Stimulated activated CD4-positive, alpha-beta T cell treated with anti-CD3 and anti-CD28 coated beads, Interleukin-12 subunit alpha, Interleukin-12 subunit beta, amount 100 ng/mL, for 48 hours (primary cell): Measurements from ENCODE around the gene NAGA.
"Not testable (repeated sequence)": the region's sequence is repeated elsewhere in the genome, so short reads cannot be mapped to it uniquely, and the experiment has no call there.

Experiments used
- DNase-seq, 3 donors: peaks; one replicate each; pipeline ENCODE4 v3.0.0-alpha.2; 2020; ENCODE audit warnings: low read depth in 2 of 3, low spot score in 1 of 3

Gene NAGA

DNA sequence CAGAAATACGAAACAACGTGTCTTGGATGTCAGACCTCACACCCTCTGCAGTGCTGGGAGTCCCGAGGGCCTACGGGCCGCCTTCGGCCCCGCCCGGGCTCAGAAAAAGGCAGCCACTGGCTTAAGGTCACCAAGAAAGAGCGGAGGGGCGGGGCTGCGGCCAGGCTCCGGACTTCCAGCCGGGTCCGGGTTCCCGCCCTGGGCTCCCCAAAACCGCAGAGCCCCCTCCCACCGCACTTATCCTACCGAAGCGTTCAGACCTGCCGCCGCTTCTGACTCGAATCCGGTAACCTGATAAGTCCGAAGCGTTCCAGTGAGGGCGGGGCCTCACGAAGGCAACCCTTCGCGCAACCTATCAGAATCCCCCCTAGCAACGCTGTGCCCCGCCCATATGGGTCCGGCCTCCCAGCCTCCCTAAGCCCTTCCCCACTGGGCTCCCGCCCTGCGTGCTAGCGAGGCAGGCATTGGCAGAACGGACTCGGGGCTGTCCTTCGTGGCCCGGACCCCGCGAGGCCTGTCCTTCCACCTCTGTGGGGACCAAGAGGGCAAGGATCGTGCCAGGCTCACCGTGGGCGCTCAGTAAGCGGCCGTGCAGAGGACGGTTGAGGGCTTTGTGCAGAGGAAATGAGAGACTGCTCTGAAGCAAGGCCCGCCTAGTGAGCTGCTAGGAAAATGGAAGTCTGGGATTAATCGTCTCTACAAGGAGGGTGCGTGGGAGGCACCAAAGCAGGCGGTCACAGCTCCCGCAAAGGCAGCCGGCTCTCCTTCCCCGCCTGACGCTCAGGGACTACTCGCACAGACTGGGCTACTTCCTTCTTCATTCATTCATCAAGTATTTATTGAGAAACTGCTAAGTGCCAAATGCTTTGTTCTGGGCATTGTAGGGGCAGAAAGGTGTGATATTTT is at the start of gene NAGA:
TSS of gene NAGA (minus strand) at position 296 of the 906 bp plus-strand sequence. CDS start 515 bp downstream, outside the sequence.
- peak; percentile 85 to 96 (median 90) for DNase-seq

DNA sequence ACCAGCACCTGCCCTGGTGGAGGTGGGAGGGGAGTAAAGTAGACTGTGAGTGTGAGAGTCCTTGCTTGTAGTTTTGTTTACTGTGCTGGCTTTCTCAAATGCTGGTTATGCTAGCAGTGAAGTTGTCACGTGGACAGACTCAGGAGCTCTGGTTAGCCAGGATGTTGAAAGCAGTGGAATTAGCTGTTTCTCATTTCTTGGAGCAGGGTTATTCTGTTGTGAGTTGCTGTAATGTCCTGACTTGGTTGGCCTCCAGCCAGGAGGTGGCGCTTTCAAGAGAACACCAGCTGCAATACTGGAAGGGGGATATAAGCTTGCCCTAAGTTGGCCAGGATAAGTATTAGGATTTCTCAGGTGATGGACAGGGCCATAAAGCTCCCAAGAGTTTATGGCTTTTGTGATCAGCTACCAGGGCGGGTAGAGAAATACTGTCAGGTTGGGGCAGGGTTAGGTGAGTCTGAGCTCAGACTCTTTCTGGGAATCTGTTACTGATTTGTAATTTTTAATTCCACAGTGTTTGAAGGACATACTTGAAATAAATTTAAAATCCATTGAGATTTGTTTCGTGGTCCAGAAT is 46.3 kb upstream of the NAGA start:
- DNase-seq: no peak

DNA sequence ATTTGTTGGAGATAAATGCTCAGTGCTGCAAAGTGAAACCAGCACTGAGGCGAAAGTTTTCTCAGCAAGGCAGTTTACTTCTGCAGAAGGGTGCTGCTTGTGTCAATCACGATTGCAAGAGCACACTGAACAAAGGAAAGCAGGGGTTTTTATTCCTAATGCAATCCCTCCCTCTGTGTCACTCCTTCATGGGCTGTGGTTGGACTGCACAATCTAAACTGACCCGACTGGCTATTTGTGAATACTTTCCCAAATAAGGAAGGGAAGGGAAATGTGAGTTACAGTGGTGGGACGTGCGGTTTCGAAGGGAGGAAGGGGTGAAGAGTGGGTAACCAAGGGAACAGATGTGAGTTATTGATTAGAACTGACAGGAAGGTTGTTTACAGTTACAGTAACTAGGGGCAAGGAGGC is 44.8 kb upstream of the NAGA start:
- not testable (repeated sequence) for DNase-seq

DNA sequence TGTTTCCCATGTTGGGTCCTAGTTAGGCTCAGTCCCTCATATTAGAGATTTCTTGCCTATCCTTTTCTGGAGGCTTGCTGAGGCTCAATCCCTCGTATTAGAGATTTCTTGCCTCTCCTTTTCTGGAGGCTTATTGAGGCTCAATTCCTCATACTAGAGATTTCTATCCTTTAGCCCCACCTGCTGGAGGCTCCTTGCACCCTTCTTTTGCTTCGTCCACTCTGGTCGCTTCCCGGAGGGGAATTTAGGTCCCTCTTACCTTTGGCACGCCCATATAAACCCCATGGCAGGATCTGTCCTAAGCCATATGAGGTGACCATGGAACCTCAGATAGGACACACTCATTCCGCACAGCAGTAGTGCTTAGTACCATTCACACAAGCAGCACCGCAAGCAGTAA is 44.1 kb upstream of the NAGA start:
- DNase-seq: no peak

DNA sequence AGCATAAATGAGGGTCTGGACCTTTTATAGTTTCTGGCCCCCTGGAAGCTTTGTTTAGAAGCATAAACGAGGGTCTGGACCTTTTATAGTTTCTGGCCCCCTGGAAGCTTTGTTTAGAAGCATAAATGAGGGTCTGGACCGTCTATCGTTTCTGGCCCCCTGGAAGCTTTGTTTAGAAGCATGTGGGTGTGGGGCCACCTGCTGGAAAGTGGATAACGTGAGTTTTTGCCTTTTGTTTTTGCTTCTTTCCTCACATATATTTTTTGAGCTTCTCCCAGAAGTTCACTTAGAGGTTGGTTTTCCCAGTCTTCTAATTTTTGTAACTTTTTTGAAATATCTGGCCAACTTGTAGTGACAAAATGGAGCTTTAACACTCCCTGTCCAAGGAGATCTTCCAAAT is 42.2 kb upstream of the NAGA start:
- not testable (repeated sequence) for DNase-seq

DNA sequence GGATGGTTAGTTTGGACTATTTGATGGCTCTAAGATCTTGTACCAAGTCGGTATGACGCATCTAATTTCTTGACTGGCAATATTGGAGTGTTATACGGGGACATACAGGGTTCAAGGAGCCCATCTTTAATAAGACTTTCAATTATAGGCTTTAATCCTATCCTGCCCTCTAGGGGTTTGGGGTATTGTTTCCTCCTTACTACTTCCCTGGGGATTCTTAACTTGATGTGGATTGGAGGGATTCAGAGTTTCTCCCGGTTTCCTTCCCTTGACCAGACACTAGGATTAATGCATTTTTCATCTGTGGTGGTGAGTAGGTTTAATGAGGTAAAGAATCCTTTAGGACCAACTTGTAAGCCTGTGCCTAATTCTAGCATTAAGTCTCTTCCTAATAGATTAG is 41.2 kb upstream of the NAGA start:
- no peak for DNase-seq

DNA sequence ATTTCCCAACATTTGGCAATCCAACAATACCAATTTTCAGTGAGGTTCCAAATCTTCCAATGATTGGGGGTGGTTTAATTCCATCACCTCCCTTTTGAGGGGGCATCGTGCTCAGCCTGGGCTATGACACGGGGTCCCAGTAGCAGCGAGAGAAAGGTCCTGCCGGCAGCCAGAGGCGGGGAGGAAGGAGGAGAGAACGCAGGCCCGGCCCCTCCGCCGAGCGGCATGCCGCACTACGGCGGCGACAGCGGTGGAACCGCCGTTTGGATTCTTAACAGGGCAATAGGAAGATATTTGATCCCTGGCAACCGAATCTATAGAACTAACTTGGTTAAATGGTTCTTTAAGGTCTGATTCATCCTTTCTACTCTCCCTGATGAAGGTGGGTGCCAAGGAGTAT is 38.2 kb upstream of the NAGA start:
- no peak for DNase-seq

DNA sequence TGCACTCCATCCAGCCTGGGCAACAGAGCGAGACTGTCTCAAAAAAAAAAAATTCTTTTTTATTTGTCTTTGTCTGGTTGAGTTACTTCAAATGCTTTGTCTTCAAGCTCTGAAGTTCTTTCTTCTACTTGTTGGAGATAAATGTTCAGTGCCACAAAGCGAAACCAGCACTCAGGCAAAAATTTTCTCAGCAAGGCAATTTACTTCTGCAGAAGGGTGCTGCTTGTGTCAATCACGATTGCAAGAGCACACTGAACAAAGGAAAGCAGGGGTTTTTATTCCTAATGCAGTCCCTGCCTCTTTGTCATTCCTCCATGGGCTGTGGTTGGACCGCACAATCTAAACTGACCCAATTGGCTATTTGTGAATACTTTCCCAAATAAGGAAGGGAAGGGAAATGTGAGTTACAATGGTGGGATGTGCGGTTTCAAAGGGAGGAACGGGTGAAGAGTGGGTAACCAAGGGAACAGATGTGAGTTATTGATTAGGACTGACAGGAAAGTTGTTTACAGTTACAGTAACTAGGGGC is 33.8 kb upstream of the NAGA start:
- DNase-seq: not testable (repeated sequence)

DNA sequence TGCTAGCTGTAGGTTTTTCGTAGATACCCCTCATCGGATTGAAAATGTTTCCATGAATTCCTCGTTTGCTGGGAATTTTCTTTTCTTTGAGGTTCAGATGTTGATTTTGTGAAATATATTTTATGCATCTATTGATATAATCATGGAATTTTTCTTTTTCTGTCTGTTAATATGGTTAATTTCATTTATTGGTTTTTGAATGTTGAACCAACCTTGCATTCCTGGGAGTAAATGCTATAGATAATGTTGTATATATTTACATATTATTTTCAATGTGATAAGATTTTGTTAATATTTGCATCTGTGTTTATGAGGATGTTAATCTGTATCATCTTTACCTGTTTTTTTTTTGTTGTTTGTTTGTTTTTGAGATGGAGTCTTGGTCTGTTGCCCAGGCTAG is 30.6 kb upstream of the NAGA start:
- DNase-seq: no peak

DNA sequence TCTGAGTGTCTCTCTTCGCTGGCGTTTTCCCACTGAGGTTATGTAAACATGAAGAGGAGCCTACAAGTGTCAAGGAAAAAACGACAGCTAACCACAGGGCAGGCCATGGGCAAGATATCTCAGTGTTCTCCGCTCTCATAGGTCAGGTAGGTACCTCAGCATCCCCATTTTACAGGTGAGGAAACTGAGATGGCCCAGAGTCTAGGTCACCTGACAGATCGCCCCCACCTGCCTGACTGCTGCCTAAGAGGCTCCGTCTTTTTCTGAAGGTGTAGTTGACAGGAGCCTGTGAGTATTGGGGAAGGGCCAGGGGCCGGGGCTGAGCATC is 20.8 kb upstream of the NAGA start:
- no peak for DNase-seq

DNA sequence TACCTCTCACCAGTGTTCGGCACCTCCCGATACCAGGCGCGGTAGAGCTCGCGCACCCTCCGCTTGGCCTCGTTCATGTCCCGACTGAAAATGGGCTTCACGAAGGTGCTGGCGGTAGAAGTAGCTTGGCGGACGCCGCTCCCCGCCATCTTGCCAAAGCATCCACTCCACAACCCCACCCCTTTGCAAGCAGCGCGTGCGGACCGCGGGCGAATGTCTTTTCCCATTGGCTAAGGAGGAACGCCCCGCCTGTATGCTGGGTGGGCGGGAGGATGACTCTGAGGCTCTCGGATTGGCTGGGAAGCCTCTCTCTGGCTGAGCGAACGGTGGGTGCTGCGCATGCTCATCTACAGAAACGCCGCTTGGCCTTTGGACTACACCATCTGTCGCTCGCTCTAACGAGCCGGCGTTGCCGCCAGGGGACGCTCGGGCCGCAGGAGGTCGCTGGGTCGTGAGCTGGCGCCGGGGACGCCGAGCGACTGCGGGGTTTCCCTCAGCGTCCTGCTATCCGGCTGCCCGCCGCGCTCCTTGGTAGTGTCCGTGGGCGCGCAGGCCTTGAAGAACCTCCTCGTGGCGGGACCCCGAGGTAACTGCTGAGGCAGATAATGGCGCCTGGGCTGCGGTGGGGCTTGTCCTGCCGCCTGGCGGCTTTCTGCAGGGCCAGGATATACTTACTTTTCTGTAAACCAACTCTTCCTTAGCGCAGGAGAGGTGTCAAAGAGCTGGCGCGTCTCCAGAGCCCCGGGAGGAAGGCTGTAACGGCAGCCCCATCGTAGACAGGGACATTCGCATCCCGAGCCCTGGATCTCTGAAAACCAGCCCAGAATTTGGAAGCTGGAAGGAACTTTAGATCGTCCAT is 20.2 kb upstream of the NAGA start, which contains the start of gene NDUFA6:
TSS of gene NDUFA6 (minus strand) at position 177 of the 859 bp plus-strand sequence. CDS start at position 149, 28 bp downstream.
- peak; percentile 95 to 98 (median 98) for DNase-seq

DNA sequence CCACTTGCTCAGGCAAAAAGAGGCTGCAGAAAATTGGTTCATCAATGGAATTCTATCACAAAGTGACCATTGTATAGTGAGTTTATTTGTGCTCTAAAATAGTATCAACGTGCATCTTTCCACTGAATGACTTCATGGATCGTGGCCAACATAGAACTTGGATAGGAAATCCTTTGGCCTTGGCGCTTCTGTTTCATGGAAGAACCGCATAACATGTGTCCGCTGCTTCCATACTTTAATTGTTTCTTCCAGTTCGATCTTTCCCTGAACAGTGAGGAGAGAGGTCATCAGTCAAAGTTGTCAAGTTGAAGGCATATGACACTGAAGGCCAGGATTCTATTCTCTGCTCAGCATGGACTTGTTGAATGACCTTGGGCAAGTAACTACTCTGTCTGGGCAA is 15.4 kb upstream of the NAGA start:
- no peak for DNase-seq

DNA sequence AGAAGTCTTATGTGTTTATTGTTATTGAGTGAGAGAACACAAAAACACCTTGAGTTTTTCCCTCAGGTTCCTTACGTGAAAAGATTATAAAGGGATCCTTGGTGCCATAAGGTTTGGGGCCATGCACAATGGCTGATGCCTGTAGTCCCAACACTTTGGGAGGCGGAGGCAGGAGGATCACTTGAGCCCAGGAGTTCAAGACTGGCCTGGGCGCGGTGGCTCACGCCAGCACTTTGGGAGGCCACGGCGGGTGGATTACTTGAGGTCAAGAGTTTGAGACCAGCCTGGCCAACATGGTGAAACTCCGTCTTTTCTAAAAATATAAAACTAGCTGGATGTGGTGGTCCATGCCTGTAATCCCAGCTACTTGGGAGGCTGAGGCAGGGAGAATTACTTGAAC is 14.3 kb upstream of the NAGA start:
- no peak for DNase-seq

DNA sequence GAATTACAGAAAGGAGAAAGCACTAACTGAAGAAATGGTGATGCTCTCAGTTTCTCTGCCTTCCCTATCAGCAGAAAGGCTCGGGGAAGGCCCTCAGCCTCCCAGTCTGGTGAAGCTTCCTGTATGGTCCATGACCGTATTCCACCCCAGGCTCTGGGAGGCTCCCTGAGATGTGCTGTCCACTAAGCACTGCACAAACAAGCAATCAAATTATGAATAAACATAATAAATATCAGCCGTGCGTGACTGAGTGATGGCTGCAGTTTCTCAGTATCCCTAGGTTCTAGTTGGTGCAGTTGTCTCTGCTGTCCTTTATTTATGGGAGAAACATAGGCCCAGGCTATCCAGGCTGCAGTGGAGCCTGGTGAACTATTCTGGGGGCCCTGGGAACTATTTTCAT is 12.5 kb upstream of the NAGA start:
- DNase-seq: no peak

DNA sequence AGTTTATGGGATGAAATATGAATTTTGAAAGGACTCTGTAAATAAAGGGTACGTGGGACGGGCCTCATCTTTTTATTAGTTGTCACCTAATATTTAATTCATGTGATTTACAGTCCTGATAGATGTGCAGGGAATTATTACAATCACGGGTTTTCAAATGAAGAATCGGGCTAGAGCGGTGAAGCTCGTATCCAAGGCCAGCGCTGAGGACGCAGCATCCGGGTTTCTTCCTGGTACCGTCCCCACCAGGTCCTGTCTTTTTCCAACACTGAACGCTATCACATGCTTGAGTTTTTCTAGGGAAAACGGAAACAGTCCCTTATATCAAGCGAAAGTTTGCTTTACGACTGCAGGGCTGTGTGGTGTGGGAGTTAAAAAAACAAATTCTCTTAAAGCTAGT is 9.7 kb upstream of the NAGA start:
- no peak for DNase-seq

DNA sequence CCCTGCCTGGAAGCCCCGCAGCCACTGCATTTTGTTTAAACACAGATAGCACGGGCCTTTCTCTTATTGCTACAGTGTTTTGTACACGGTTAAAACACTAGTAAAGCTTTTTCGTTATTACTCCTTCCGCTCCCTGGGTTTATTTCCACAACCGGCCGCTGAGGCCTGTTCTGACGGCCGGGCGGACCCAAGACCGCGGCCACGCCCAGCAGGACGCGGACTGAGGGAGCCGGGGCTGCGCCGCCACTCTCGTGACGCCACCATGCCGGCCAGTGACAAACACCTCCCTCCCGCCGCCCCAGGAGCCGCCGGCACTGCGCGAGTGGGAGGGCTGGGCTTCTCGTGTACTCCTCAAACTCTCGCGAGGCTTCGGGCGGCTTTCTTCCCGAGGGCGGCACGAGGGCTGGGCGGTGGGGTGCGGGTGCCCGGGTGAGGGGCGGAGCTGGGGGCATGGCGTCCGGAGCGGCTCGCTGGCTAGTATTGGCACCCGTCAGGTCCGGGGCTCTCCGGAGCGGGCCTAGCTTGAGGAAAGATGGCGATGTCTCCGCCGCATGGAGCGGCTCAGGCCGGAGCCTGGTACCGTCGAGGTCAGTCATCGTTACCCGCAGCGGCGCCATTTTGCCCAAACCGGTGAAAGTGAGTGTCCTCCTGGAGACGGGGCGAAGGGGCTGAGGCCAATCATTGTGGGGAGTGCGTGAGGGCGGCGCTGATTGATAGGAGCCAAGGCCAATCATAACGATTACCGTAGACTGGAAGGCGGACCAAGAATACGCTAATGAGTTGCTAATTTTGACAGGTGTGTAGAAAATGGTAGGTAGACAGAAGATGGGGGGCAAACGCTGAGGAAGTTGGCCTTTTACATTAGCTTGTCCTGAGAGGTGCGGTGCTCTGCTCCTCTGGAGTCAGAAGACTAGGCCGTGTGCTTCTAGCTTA is 9.0 kb upstream of the NAGA start, which contains the start of gene SMDT1:
TSS of gene SMDT1 (plus strand) at position 382 of the 933 bp plus-strand sequence. CDS start at position 451, 69 bp downstream.
- DNase-seq: peak; percentile 95 to 99 (median 96)

DNA sequence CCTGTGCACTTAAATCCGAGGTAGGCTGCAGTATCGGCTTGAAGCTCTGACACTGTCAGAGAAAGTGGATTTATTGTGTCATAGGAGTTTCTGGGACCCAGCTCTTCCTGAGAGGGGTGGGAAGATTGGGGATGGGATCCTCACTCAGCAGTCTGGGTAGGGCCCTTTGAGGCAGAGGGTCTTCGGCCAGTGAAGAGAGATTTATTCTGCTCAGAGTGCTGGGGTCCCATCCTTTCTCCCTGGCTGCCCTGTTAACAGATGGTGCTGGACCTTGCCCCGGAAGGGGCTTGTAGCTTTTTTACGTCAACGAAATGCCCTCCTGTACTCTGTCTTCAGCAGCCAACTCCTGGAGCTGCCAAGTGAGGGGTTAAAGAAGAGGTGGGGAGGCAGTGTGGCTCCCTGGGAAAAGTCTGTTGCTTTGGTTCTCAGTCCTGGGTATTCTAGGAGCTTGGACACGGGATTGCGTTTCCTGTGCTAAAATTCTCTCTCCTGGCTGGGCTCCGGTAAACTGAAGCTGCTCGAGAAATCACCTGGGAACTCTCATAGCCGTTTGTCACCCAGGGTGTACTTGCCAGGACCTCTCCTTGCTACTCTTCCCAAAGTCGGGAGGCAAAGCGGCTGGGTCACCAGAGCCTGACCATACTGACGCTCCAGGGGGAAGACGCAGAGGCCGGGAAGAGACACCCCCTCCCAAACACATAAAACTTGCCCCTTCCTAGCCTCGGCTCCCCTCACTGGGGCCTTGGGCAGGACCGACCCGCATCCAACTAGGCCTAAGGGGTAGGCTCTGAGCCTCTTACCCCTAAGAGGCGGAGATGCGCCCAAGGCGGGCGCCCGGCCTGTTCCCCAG is 8.1 kb upstream of the NAGA start:
- no peak for DNase-seq

DNA sequence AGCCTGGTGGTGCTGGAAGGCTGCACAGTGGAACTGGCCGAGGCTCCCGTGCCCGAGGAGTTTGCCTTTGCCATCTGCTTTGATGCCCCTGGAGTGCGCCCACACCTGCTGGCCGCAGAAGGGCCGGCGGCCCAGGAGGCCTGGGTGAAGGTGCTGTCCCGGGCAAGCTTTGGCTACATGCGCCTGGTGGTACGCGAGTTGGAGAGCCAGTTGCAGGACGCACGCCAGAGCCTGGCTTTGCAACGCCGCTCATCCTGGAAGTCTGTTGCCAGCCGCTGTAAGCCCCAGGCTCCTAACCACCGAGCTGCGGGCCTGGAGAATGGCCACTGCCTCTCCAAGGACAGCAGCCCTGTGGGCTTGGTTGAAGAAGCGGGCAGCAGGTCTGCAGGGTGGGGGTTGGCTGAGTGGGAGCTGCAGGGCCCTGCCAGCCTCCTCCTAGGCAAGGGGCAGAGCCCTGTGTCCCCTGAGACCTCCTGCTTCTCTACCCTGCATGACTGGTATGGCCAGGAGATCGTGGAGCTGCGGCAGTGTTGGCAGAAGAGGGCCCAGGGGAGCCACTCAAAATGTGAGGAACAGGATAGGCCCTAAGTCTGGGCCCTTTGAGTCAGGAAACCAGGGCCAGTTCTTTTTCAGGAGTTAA is 7.0 kb upstream of the NAGA start:
- DNase-seq: no peak
